Astrocyte (in vitro differentiated cells and primary cell): ENCODE data around the gene ASPHD1.

ENCODE experiments used
- CTCF ChIP-seq: IDR thresholded peaks from 2 replicates; pipeline ENCODE4 v1.5.1; 2011; ENCODE audit warnings: low read depth, mild to moderate bottlenecking, inconsistent platforms, low read length, moderate library complexity; ENCODE audit not compliant: insufficient read depth
- EZH2 ChIP-seq: IDR thresholded peaks from 2 replicates; pipeline ENCODE4 v1.6.1; 2012; ENCODE audit warnings: mild to moderate bottlenecking, low read length, inconsistent platforms; ENCODE audit not compliant: insufficient read depth

GRCh38 chr16:29925781-29926710, 25.8 kb downstream of the ASPHD1 start, which contains the start of gene KCTD13:
- TF ChIP-seq CTCF (no peak), EZH2 (no peak)
